ENCODE data around the gene PFKFB3. TPM values are rescaled to one million over a fixed set of nuclear protein-coding genes. Genes with fewer than 3 reads are reported as not detected.
"Not testable (repeated sequence)": the region's sequence is repeated elsewhere in the genome, so short reads cannot be mapped to it uniquely, and the experiment has no call there.

Gene PFKFB3
- total and polyA plus RNA-seq, 8 donors, result 10.0 to 28.4 (median 17.8) TPM

GRCh38 chr10:6279540-6280267, 77.0 kb downstream of the PFKFB3 start:
- WGBS, 2 donors, result 54 to 55% methylated on average over 15 of the region's 15 CpGs
- no peaks in the 10 kb centered on the region for H3K27me3 ChIP-seq
- H3K4me1 ChIP-seq, result peaks cover 0 to 12% (median 0%) of the 10 kb centered on the region in 3 donors
- DNase-seq (peak in 4 of 6 donors; percentile 42 to 65 (median 54)), ATAC-seq (peak; percentile 82 to 89 (median 84)), FAIRE-seq (no peak)
- H3K36me3 ChIP-seq, result no peaks in the 10 kb centered on the region
- H3K4me3 ChIP-seq, result no peak overlapping the region
- no peak for TF ChIP-seq CTCF (IDR thresholded peaks at IDR 0.05)
- no peaks in the 10 kb centered on the region for H3K9me3 ChIP-seq
- peak overlapping the region; percentile 20 to 72 (median 51) for H3K27ac ChIP-seq
- intact Hi-C loops (cut with DNase I), result no loop called here

GRCh38 chr10:6280291-6280690, 77.6 kb downstream of the PFKFB3 start:
- no peak for FAIRE-seq
- Histone ChIP-seq H3K27me3 (no peaks in the 10 kb centered on the region), H3K9me3 (no peaks in the 10 kb centered on the region), H3K4me1 (peaks cover 0 to 12% (median 0%) of the 10 kb centered on the region in 3 donors), H3K4me3 (no peak overlapping the region), H3K27ac (peak overlapping the region; percentile 20 to 72 (median 51)), H3K36me3 (no peaks in the 10 kb centered on the region)
- intact Hi-C loops (cut with DNase I), result no loop called here
- no peak for TF ChIP-seq CTCF (IDR thresholded peaks at IDR 0.05)
- ATAC-seq, result no peak
- no peak for DNase-seq
- 72 to 75% methylated on average over 8 of the region's 8 CpGs for WGBS, 2 donors

- intact Hi-C loops (cut with DNase I), result no loop called here
- FAIRE-seq (no peak), ATAC-seq (no peak), DNase-seq (no peak)
- Histone ChIP-seq H3K4me1 (peaks cover 0 to 8% (median 0%) of the 10 kb centered on the region in 3 donors), H3K9me3 (no peaks in the 10 kb centered on the region), H3K27me3 (no peaks in the 10 kb centered on the region), H3K27ac (no peak overlapping the region), H3K4me3 (no peak overlapping the region), H3K36me3 (no peaks in the 10 kb centered on the region)
- TF ChIP-seq CTCF (IDR thresholded peaks at IDR 0.05), result no peak
- WGBS, 2 donors, result 87 to 95% methylated on average over 5 of the region's 5 CpGs
Measured at GRCh38 chr10:6282454-6282958, 79.8 kb downstream of the PFKFB3 start.

GRCh38 chr10:6283655-6284054, 80.9 kb downstream of the PFKFB3 start:
- DNase-seq (no peak), FAIRE-seq (no peak), ATAC-seq (no peak)
- no peak for TF ChIP-seq CTCF (IDR thresholded peaks at IDR 0.05)
- Histone ChIP-seq H3K27me3 (no peaks in the 10 kb centered on the region), H3K9me3 (no peaks in the 10 kb centered on the region), H3K4me1 (peaks cover 0 to 8% (median 0%) of the 10 kb centered on the region in 3 donors), H3K27ac (no peak overlapping the region), H3K4me3 (no peak overlapping the region), H3K36me3 (no peaks in the 10 kb centered on the region)
- WGBS, 2 donors, result 89 to 94% methylated on average over 8 of the region's 8 CpGs
- intact Hi-C loops (cut with DNase I), result no loop called here

GRCh38 chr10:6290621-6291020, 87.9 kb downstream of the PFKFB3 start:
- H3K4me1 ChIP-seq; DNase-seq; H3K36me3 ChIP-seq; FAIRE-seq; H3K4me3 ChIP-seq; H3K27me3 ChIP-seq; H3K9me3 ChIP-seq; intact Hi-C loops (cut with DNase I): not testable (repeated sequence)
- H3K27ac ChIP-seq, result peak overlapping the region in 2 of 4 donors; percentile 44 to 57
- peak in 2 of 4 donors; percentile 41 to 56 for ATAC-seq
- 89 to 92% methylated on average over 3 of the region's 3 CpGs for WGBS, 2 donors
